Measurements from ENCODE around the gene BLVRA. TPM values are rescaled to one million over a fixed set of nuclear protein-coding genes. Genes with fewer than 3 reads are reported as not detected.

Gene BLVRA
- total RNA-seq, 2 experiments from 2014 or later, result 16.0 to 31.2 TPM

DNA sequence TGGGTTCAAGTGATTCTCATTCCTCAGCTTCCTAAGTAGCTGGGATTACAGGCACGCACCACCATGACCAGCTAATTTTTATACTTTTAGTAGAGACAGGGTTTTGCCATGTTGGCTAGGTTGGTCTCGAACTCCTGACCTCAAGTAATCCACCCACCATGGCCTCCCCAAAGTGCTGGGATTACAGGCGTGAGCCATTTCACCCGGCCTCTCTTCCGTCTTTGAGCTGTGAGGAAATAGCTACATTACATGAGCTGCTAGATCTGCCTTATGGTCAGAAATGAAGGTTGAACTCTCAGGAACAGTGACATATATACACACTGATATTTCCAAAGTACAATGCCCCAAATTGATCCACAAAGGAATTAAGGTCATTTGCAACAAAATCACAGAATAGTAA, 2.4 kb downstream of the BLVRA start:
- Mint-ChIP-seq H3K36me3 (ENCODE audit: low read depth) (no peaks in the 10 kb centered on the region), H3K27ac (no peak overlapping the region), H3K9me3 (ENCODE audit: low read depth) (no peaks in the 10 kb centered on the region), H3K4me3 (no peak overlapping the region), H3K4me1 (peaks cover 58% of the 10 kb centered on the region), H3K27me3 (peaks cover 12% of the 10 kb centered on the region)
- ATAC-seq (no peak), DNase-seq (no peak)
- POLR2A ChIA-PET, result no interaction called here
- intact Hi-C loops (cut with DNase I, micrococcal nuclease), result loop anchor here in 1 of 2 experiments (5.0 kb wide), 1 partner anchor 71 kb away; no protein-coding TSS in a partner anchor
- CTCF ChIA-PET, result interaction anchor here (0.8 to 3.8 kb wide), 4 partner anchors 25 to 178 kb away, joined by 3 to 15 read pairs (median 6); partner anchors contain the start of gene STK17A

- H3K36me3 Mint-ChIP-seq (ENCODE audit: low read depth), result no peaks in the 10 kb centered on the region
- ChIA-PET CTCF (interaction anchor here (1.7 to 3.8 kb wide), 3 partner anchors 25 to 76 kb away, joined by 3 to 15 read pairs (median 8); no protein-coding TSS in a partner anchor), POLR2A (no interaction called here)
- ATAC-seq, result no peak
- intact Hi-C loops (cut with DNase I, micrococcal nuclease), result loop anchor here in 1 of 2 experiments (5.0 kb wide), 1 partner anchor 71 kb away; no protein-coding TSS in a partner anchor
- no peak for DNase-seq
- H3K9me3 Mint-ChIP-seq (ENCODE audit: low read depth), result no peaks in the 10 kb centered on the region
- no peak overlapping the region for H3K4me3 Mint-ChIP-seq
- peaks cover 12% of the 10 kb centered on the region for H3K27me3 Mint-ChIP-seq
- H3K27ac Mint-ChIP-seq, result no peak overlapping the region
- H3K4me1 Mint-ChIP-seq, result peaks cover 53% of the 10 kb centered on the region
Observed at GRCh38 chr7:43761382-43761781, 2.9 kb downstream of the BLVRA start.

DNA sequence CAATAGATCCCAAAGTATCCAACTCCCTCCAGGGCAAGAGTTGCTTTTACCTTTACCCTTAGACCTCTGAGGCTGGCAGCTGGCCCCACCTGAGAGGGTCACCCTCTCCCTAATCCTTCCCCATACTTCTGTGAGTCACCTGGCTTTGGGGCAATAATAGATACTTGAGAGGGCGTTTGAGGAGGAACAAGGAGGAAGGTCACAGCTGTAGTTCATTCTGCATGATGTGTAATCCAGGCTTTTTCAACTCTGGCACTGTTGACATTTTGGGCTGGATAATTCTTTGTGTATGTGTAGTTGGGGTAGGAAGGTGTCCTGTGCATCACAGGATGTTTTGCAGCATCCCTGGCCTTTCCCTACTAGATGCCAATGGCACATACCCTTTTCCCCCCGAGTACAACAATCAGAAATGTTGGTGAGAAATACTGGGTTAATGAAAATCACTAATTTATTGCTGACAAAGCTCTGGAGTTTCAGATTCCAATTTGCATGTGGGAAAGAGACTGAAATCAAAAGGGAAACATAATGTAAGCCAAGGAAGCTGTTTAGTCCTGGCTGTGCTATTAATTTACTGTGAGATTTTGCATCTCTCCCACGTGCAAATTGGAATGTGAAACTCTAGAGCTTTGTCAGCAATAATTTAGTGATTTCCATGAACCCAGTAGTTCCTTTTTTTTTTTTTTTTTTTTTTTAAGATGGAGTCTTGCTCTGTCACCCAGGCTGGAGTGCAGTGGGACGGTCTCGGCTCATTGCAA, 3.6 kb downstream of the BLVRA start:
- no peaks in the 10 kb centered on the region for H3K36me3 Mint-ChIP-seq (ENCODE audit: low read depth)
- H3K27me3 Mint-ChIP-seq, result peaks cover 8% of the 10 kb centered on the region
- no peak for ATAC-seq
- POLR2A ChIA-PET, result interaction anchor here (0.5 kb wide), 1 partner anchor 19 kb away, joined by 3 read pairs; no protein-coding TSS in a partner anchor
- no peak overlapping the region for H3K27ac Mint-ChIP-seq
- H3K9me3 Mint-ChIP-seq (ENCODE audit: low read depth), result no peaks in the 10 kb centered on the region
- H3K4me3 Mint-ChIP-seq, result no peak overlapping the region
- CTCF ChIA-PET, result interaction anchor here (0.7 to 2.6 kb wide), 3 partner anchors 26 to 86 kb away, joined by 3 to 8 read pairs (median 5); no protein-coding TSS in a partner anchor
- intact Hi-C loops (cut with DNase I, micrococcal nuclease), result loop anchor here in 1 of 2 experiments (5.0 kb wide), 1 partner anchor 70 kb away; no protein-coding TSS in a partner anchor
- no peak for DNase-seq
- H3K4me1 Mint-ChIP-seq, result peaks cover 46% of the 10 kb centered on the region

- ATAC-seq (no peak), DNase-seq (no peak)
- POLR2A ChIA-PET, result no interaction called here
- Mint-ChIP-seq H3K9me3 (ENCODE audit: low read depth) (no peaks in the 10 kb centered on the region), H3K4me3 (no peak overlapping the region), H3K27me3 (no peaks in the 10 kb centered on the region), H3K27ac (no peak overlapping the region), H3K36me3 (ENCODE audit: low read depth) (no peaks in the 10 kb centered on the region), H3K4me1 (peaks cover 37% of the 10 kb centered on the region)
- CTCF ChIA-PET, result interaction anchor here (0.6 to 1.5 kb wide), 4 partner anchors 8 to 182 kb away, joined by 3 to 4 read pairs (median 4); no protein-coding TSS in a partner anchor
- intact Hi-C loops (cut with DNase I, micrococcal nuclease), result loop anchor here in 1 of 2 experiments (5.0 kb wide), 1 partner anchor 69 kb away; no protein-coding TSS in a partner anchor
Observed at GRCh38 chr7:43763183-43763582, 4.7 kb downstream of the BLVRA start.

GRCh38 chr7:43764039-43764761, 5.7 kb downstream of the BLVRA start:
- no peaks in the 10 kb centered on the region for H3K27me3 Mint-ChIP-seq
- ChIA-PET POLR2A (no interaction called here), CTCF (interaction anchor here (1.0 to 1.5 kb wide), 8 partner anchors 34 to 183 kb away, joined by 3 to 5 read pairs (median 4); partner anchors contain the start of gene STK17A)
- H3K4me1 Mint-ChIP-seq, result peaks cover 42% of the 10 kb centered on the region
- intact Hi-C loops (cut with DNase I, micrococcal nuclease), result loop anchor here in 1 of 2 experiments (5.0 kb wide), 1 partner anchor 68 kb away; no protein-coding TSS in a partner anchor
- peak overlapping the region; percentile 55 for H3K27ac Mint-ChIP-seq
- no peaks in the 10 kb centered on the region for H3K36me3 Mint-ChIP-seq (ENCODE audit: low read depth)
- peak; percentile 51 for ATAC-seq
- H3K4me3 Mint-ChIP-seq, result peak overlapping the region; percentile 30
- DNase-seq, result peak; percentile 80
- no peaks in the 10 kb centered on the region for H3K9me3 Mint-ChIP-seq (ENCODE audit: low read depth)

GRCh38 chr7:43764807-43765491, 6.5 kb downstream of the BLVRA start:
- Mint-ChIP-seq H3K27ac (no peak overlapping the region), H3K4me1 (peaks cover 36% of the 10 kb centered on the region), H3K4me3 (no peak overlapping the region), H3K27me3 (no peaks in the 10 kb centered on the region), H3K36me3 (ENCODE audit: low read depth) (no peaks in the 10 kb centered on the region), H3K9me3 (ENCODE audit: low read depth) (no peaks in the 10 kb centered on the region)
- DNase-seq (no peak), ATAC-seq (no peak)
- POLR2A ChIA-PET, result no interaction called here
- CTCF ChIA-PET, result interaction anchor here (1.0 to 1.5 kb wide), 6 partner anchors 34 to 184 kb away, joined by 3 to 5 read pairs (median 4); partner anchors contain the start of gene STK17A
- intact Hi-C loops (cut with DNase I, micrococcal nuclease), result loop anchor here (5.0 kb wide), 2 partner anchors 57 to 67 kb away; no protein-coding TSS in a partner anchor

DNA sequence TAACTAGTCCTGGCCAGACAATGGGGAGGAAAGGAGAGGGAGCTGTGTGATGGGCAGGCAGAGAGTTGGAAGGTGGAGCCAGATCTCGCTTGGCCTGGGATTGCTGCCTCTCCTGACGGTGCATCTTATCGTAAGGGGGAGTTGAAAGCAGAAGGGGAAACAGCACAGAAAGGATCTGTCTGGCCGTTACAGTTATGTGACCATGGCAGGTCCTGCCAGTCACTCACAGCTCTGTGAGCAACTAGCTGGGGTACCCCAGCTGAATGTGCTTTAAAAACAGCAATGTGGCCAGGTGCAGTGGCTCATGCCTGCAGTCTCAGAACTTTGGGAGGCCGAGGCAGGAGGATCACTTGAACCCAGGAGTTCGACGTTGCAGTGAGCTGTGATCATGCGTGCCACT, 8.1 kb downstream of the BLVRA start:
- H3K36me3 Mint-ChIP-seq (ENCODE audit: low read depth), result peaks cover 4% of the 10 kb centered on the region
- DNase-seq (no peak), ATAC-seq (no peak)
- H3K9me3 Mint-ChIP-seq (ENCODE audit: low read depth), result no peaks in the 10 kb centered on the region
- ChIA-PET CTCF (interaction anchor here (1.0 kb wide), 1 partner anchor 184 kb away, joined by 9 read pairs; the partner anchor contains the start of gene STK17A), POLR2A (no interaction called here)
- intact Hi-C loops (cut with DNase I, micrococcal nuclease), result loop anchor here in 1 of 2 experiments (5.0 kb wide), 1 partner anchor 56 kb away; no protein-coding TSS in a partner anchor
- no peak overlapping the region for H3K4me3 Mint-ChIP-seq
- no peak overlapping the region for H3K27ac Mint-ChIP-seq
- no peaks in the 10 kb centered on the region for H3K27me3 Mint-ChIP-seq
- peaks cover 33% of the 10 kb centered on the region for H3K4me1 Mint-ChIP-seq

DNA sequence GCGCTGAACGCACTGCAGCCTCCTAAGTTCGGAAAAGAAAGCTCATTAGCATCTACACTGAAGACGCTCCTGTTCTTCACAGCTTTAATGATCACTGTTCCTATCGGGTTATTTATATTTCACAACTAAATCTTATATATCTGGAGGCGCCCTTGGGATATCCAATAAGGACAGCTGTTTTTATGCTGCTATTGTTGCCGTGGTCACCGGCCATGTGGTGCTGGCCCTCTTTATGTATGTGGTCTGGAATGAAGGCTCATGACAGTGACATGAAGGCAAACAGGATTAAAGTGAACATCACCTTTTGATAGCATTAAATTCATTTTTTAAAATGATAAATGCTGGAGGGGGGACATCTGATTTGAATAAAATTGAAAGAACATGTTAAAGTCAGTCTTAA, 8.8 kb downstream of the BLVRA start:
- H3K4me3 Mint-ChIP-seq, result no peak overlapping the region
- POLR2A ChIA-PET, result no interaction called here
- peaks cover 9% of the 10 kb centered on the region for H3K36me3 Mint-ChIP-seq (ENCODE audit: low read depth)
- DNase-seq, result no peak
- no peaks in the 10 kb centered on the region for H3K9me3 Mint-ChIP-seq (ENCODE audit: low read depth)
- ATAC-seq, result no peak
- intact Hi-C loops (cut with DNase I, micrococcal nuclease), result loop anchor here in 1 of 2 experiments (5.0 kb wide), 1 partner anchor 55 kb away; no protein-coding TSS in a partner anchor
- no peak overlapping the region for H3K27ac Mint-ChIP-seq
- CTCF ChIA-PET, result no interaction called here
- H3K27me3 Mint-ChIP-seq, result no peaks in the 10 kb centered on the region
- peaks cover 27% of the 10 kb centered on the region for H3K4me1 Mint-ChIP-seq

DNA sequence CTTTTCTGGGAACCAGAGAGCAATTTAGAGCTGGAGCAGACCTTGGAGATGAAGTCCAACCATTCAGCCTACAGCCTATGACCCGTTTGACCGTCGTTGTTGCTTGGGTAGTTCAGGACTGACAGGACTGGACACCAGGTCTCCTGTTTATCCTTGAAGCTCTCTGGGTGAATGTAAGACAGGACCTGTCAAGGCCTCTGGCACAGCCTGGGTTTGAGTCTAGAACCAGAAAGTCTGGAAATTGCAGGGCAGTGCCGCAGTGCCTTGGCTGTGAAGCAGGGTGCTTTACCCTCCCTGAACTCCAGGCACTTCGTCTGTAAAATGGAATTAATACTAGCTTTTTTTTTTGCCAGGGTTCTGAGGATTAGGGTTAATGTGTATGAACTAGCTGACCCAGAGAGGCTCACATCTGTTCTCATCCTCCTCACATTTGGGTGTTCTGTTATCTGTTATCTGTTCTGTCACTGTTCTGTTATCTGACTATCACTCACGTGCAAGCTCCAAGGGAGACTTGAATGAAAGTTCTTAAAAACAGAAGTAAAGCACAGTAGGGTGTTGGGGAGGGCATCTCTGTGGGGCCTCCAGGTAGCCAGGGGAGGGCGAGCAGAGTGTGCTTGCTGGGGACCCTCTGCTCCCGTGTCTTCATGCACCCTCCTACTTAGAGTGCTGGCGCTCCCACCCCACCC, 9.9 kb downstream of the BLVRA start:
- Mint-ChIP-seq H3K27me3 (no peaks in the 10 kb centered on the region), H3K27ac (no peak overlapping the region), H3K36me3 (ENCODE audit: low read depth) (peaks cover 16% of the 10 kb centered on the region), H3K4me3 (no peak overlapping the region), H3K4me1 (peaks cover 22% of the 10 kb centered on the region), H3K9me3 (ENCODE audit: low read depth) (no peaks in the 10 kb centered on the region)
- no peak for ATAC-seq
- CTCF ChIA-PET, result interaction anchor here (0.6 to 1.2 kb wide), 5 partner anchors 9 to 165 kb away, joined by 3 to 4 read pairs (median 3); partner anchors contain the start of gene BLVRA
- intact Hi-C loops (cut with DNase I, micrococcal nuclease), result loop anchor here in 1 of 2 experiments (5.0 kb wide), 1 partner anchor 54 kb away; no protein-coding TSS in a partner anchor
- POLR2A ChIA-PET, result interaction anchor here (0.6 to 0.7 kb wide), 2 partner anchors 104 to 260 kb away, joined by 3 to 4 read pairs; no protein-coding TSS in a partner anchor
- no peak for DNase-seq

DNA sequence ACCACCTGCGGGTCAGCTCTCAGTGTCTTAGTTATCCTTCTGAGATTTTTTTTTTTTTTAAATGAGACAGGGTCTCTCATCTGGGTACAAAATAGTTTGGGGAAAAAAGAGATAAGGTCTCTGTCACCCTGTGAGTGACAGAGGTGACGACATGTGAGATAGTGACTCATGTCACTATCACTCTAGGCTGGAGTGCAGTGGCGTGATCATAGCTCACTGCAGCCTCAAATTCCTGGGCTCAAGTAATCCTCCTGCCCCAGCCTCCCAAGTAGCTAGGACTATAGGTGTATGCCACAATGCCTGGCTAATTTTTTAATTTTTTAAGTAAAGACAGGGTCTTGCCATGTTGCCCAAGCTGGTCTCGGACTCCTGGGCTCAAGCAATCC, 10.4 kb downstream of the BLVRA start:
- Mint-ChIP-seq H3K27ac (no peak overlapping the region), H3K4me3 (no peak overlapping the region), H3K27me3 (no peaks in the 10 kb centered on the region), H3K36me3 (ENCODE audit: low read depth) (peaks cover 20% of the 10 kb centered on the region), H3K9me3 (ENCODE audit: low read depth) (no peaks in the 10 kb centered on the region), H3K4me1 (peaks cover 16% of the 10 kb centered on the region)
- POLR2A ChIA-PET, result no interaction called here
- ATAC-seq, result peak; percentile 80
- no peak for DNase-seq
- CTCF ChIA-PET, result interaction anchor here (0.9 to 1.2 kb wide), 3 partner anchors 10 to 165 kb away, joined by 3 to 4 read pairs (median 4); partner anchors contain the start of gene BLVRA
- intact Hi-C loops (cut with DNase I, micrococcal nuclease), result loop anchor here in 1 of 2 experiments (5.0 kb wide), 1 partner anchor 53 kb away; no protein-coding TSS in a partner anchor

All from activated CD4-positive, alpha-beta T cell treated with anti-CD3 and anti-CD28 coated beads for 36 hours (primary cell).